Left lung (tissue), 10 donors: Measurements from ENCODE around the gene PKD1. TPM values are rescaled to one million over a fixed set of nuclear protein-coding genes. Genes with fewer than 3 reads are reported as not detected.

ENCODE experiments used
- ATAC-seq: fragments of 200-7000 bp; cut with Tn5 transposase; one replicate; pipeline ENCODE4 v1.9.1; 2020; ENCODE audit warnings: moderate library complexity
- DNase-seq, 4 donors: peaks; one replicate each; pipeline ENCODE4 v3.0.0-alpha.2; 2013 to 2020
- H3K27ac ChIP-seq, 2 donors: fragments of 200-600 bp; sonication (generic) in 1 of 2; one replicate each; pipeline versions ENCODE4 v1.5.0 to v1.8.0; 2020 to 2021
- H3K27me3 ChIP-seq, 2 donors: fragments of 200-600 bp; sonication (generic) in 1 of 2; one replicate each; pipeline versions ENCODE4 v1.5.0 to v1.8.0; 2020 to 2021
- H3K36me3 ChIP-seq, 2 donors: fragments of 200-600 bp; sonication (generic) in 1 of 2; one replicate each; pipeline versions ENCODE4 v1.5.0 to v1.8.0; 2020 to 2021
- H3K4me1 ChIP-seq, 2 donors: fragments of 200-600 bp; one replicate each; pipeline ENCODE4 v1.8.0; 2021
- H3K4me3 ChIP-seq, 2 donors: fragments of 200-600 bp; sonication (generic) in 1 of 2; one replicate each; pipeline versions ENCODE4 v1.5.0 to v1.8.0; 2020 to 2021; ENCODE audit warnings: mild to moderate bottlenecking in 1 of 2
- H3K9me3 ChIP-seq, 2 donors: fragments of 200-600 bp; sonication (generic) in 1 of 2; one replicate each; pipeline versions ENCODE4 v1.5.0 to v1.8.0; 2020 to 2021
- intact Hi-C, 2 donors: fragments of 100-400 bp; cut with DNase I; formaldehyde crosslinking; loops; one replicate each; pipeline versions ENCODE4 v1.11.2 to v1.14.2; 2022
- polyA plus RNA-seq, 6 donors: library from polyadenylated mRNA; unstranded; fragments of 120-200 nt; gene quantifications; one replicate each; pipeline ENCODE4 v1.2.1, GENCODE V29; 2013; ENCODE audit not compliant: insufficient read length in 6 of 6
- total RNA-seq, 2 donors: library from RNA; stranded (reverse); fragmentation: NEBNext Ultra II Directional; extraction: Animal tissue kit (Norgen Biotek cat#: 25700); gene quantifications; one replicate each; pipeline ENCODE4 v1.2.1, GENCODE V29; 2021
- TF ChIP-seq, protein P1 (sequence below), 2 donors: fragments of 200-600 bp; sonication (generic) in 1 of 2; IDR thresholded peaks; one replicate each; pipeline versions ENCODE4 v1.5.0 to v1.8.0; 2021; ENCODE audit warnings: antibody characterized with exemption in 2 of 2
- donor health status: DM: no; HTN: yes; CAD: no.
- donor health status: DM: no; HTN: no; CAD: no.

PKD1 gene
- total and polyA plus RNA-seq, 8 donors, result 63.2 to 165 (median 101) TPM

DNA sequence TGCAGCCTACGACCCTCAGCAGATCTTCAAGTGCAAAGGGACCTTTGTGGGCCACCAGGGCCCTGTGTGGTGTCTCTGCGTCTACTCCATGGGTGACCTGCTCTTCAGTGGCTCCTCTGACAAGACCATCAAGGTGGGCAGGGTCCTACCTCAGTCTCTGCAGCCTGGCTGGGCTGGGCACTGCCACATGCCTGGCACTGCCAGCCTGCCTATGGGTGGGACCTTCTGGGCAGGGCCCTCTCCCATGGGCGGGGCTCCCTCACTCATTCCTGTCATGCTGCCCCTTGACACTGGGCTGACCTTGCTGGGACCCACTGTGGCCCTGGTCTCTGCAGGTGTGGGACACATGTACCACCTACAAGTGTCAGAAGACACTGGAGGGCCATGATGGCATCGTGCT lies 38.2 kb upstream of the PKD1 start:
- H3K36me3 ChIP-seq, result peaks cover 0 to 97% of the 10 kb centered on the region in 2 donors
- no peak for DNase-seq

DNA sequence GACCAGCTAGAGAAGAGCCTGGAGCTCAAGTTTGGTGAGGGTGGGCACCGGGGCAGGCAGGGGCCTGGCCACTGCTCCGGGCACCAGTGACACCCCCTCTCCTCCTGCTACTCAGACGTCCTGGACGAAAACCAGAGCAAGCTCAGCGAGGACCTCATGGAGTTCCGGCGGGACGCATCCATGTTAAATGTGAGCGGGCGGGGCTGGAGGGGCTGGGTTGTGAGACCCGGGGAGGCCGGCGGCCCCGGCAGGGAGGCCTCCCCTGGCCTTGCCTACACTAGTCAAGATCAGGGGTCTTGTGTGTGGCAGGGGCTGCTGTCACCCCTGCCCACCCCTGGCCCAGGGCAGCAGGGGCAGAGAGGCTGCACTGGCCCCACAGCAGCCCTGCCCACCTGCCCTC lies 37.7 kb upstream of the PKD1 start:
- Histone ChIP-seq H3K36me3 (peaks cover 0 to 100% of the 10 kb centered on the region in 2 donors), H3K4me3 (no peak overlapping the region), H3K27me3 (no peaks in the 10 kb centered on the region), H3K27ac (no peak overlapping the region), H3K9me3 (peaks cover 0 to 1% of the 10 kb centered on the region in 2 donors), H3K4me1 (no peaks in the 10 kb centered on the region)
- ATAC-seq, result no peak
- intact Hi-C loops, result no loop called here
- TF ChIP-seq, protein P1, sequence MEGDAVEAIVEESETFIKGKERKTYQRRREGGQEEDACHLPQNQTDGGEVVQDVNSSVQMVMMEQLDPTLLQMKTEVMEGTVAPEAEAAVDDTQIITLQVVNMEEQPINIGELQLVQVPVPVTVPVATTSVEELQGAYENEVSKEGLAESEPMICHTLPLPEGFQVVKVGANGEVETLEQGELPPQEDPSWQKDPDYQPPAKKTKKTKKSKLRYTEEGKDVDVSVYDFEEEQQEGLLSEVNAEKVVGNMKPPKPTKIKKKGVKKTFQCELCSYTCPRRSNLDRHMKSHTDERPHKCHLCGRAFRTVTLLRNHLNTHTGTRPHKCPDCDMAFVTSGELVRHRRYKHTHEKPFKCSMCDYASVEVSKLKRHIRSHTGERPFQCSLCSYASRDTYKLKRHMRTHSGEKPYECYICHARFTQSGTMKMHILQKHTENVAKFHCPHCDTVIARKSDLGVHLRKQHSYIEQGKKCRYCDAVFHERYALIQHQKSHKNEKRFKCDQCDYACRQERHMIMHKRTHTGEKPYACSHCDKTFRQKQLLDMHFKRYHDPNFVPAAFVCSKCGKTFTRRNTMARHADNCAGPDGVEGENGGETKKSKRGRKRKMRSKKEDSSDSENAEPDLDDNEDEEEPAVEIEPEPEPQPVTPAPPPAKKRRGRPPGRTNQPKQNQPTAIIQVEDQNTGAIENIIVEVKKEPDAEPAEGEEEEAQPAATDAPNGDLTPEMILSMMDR (IDR thresholded peaks at IDR 0.05), result no peak
- DNase-seq, result no peak

More for the DNA sequence above, 38.2 kb upstream of the PKD1 start:
- H3K4me1 ChIP-seq, result no peaks in the 10 kb centered on the region
- H3K27ac ChIP-seq, result no peak overlapping the region
- no peak for ATAC-seq
- H3K27me3 ChIP-seq, result no peaks in the 10 kb centered on the region
- H3K9me3 ChIP-seq, result peaks cover 0 to 3% of the 10 kb centered on the region in 2 donors
- intact Hi-C loops, result no loop called here
- TF ChIP-seq, protein P1 (IDR thresholded peaks at IDR 0.05), result no peak
- H3K4me3 ChIP-seq, result no peak overlapping the region

DNA sequence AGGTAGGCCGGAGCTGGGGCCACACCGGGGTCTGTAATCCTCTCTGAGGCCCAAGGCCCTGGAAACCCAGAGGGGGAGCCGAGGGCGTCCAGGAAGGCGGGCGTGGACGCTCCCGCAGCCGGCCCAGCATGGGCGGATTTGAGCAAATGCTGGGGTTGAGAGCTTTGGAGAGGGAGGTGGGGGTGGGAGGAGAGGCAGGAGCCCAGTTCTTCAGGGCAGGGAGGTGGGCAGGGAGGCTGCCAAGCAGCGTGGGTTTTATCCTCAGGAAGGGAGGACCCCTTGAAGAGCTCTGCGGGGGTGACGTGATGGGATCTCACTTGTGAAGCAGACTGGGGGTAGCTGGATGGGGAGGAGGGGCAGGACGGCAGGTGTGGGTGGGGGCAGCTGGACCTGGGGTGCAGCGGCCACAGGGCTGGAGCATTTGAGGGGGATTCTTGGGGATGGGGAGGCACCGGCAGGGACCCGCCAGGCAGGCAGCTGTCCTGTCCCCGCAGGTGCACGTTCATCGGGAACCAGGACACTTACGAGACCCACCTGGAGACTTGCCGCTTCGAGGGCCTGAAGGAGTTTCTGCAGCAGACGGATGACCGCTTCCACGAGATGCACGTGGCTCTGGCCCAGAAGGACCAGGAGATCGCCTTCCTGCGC lies 37.1 kb upstream of the PKD1 start:
- no peaks in the 10 kb centered on the region for H3K27me3 ChIP-seq
- TF ChIP-seq, protein P1 (IDR thresholded peaks at IDR 0.05), result no peak
- intact Hi-C loops, result no loop called here

DNA sequence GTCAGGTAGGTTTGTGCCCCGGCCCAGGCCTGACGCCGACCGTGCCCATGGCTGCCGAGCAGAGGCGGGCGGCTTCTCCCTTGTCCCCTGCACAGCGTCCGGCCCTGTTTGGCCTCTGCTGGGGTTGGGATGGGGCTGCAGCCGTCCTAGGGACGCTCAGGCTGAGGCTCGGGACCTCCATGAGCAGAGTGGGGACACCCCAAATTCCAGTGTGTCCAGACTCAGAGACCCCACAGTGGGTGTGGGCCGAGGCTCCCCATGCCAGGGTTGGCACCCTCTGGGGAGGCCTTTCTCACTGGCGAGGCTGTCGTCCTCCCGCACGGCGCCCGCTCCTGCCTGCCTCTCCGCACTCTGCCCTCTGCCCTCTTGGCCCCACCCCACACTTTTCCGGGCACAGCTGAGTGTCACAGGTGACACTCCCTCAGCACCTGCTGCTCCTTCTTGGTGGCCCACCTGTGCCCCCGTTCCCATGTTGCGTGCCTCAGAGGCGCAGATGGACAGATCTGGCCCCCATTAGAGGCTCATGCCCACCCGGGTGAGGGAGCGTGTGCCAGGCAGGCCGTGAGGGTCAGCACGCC lies 36.0 kb upstream of the PKD1 start:
- peaks cover 0 to 100% of the 10 kb centered on the region in 2 donors for H3K36me3 ChIP-seq

More for the DNA sequence above, 37.1 kb upstream of the PKD1 start:
- H3K9me3 ChIP-seq, result no peaks in the 10 kb centered on the region
- no peak overlapping the region for H3K27ac ChIP-seq
- H3K4me3 ChIP-seq, result no peak overlapping the region
- H3K36me3 ChIP-seq, result peaks cover 0 to 100% of the 10 kb centered on the region in 2 donors
- no peaks in the 10 kb centered on the region for H3K4me1 ChIP-seq
- ATAC-seq, result no peak
- no peak for DNase-seq

More for the DNA sequence above, 36.0 kb upstream of the PKD1 start:
- intact Hi-C loops, result no loop called here
- no peak for ATAC-seq
- H3K4me1 ChIP-seq, result no peaks in the 10 kb centered on the region
- peak overlapping the region in 1 of 2 donors; percentile 78 for H3K27ac ChIP-seq
- TF ChIP-seq, protein P1 (IDR thresholded peaks at IDR 0.05), result no peak
- no peak for DNase-seq
- H3K27me3 ChIP-seq, result no peaks in the 10 kb centered on the region
- H3K9me3 ChIP-seq, result no peaks in the 10 kb centered on the region
- H3K4me3 ChIP-seq, result peak overlapping the region in 1 of 2 donors; percentile 41
